ENCODE measurements around the gene ANKRD53.
A peak's percentile ranks its signal among the peaks of the same experiment; 100 is the strongest.

The ANKRD53 gene

DNA sequence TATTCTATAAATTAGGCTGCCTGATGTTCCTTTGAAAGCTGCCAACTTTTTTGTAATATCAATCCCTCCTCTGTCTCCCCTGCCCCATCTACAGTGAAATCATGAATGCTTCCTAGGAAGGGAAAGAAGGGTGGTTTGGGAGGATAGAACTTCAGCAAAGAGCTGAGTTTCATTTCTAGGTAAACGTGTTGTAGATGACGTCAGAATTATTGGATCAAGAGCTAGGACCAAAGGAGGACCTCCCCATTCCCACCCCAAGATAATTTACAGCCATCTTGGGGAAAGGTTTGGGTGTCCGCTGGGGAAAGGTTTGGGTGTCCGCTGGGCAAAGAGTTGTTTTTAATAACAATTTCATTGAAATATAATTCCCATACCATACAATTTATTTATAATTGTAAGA lies 11.2 kb upstream of the ANKRD53 start:
- no peak for DNase-seq

DNA sequence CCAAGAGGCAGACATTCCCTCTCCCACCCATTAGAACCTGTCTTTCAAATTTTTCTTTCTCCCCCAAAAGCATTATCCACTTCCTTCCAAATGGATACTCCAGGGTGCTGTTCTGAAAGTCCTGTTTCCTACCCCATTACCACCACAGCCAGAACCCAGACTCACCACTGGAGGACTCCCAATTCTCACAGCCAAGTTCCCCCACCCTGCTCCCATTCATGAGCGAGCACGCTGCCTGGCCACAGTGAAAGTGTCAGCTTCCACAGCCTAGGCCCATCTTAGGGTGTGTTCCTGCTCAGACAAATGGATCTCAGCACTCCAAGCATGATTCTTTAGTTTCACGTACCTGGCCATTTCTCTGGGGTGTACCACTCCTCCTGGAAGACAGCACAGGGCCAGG lies 3.8 kb upstream of the ANKRD53 start:
- DNase-seq, result no peak

DNA sequence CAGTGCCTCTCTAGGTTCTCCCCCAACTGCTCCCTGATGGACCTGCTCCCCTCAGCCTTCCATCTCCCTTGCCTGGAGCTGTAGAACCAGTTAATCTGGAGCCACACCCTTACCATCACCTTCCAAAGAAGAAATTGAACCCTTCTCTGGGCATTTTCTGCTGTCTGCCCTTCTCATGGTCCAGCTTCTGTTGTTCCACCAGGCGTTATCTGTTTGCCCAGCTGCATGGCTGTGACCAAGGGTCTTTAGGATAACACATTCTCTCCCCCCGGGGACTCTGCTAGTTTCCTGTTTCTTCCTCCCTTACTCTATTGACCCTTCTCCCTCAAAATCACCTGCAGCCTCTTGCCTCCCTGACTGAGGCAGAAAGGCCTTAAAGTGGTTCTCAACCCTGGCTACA lies 3.2 kb upstream of the ANKRD53 start:
- no peak for DNase-seq

DNA sequence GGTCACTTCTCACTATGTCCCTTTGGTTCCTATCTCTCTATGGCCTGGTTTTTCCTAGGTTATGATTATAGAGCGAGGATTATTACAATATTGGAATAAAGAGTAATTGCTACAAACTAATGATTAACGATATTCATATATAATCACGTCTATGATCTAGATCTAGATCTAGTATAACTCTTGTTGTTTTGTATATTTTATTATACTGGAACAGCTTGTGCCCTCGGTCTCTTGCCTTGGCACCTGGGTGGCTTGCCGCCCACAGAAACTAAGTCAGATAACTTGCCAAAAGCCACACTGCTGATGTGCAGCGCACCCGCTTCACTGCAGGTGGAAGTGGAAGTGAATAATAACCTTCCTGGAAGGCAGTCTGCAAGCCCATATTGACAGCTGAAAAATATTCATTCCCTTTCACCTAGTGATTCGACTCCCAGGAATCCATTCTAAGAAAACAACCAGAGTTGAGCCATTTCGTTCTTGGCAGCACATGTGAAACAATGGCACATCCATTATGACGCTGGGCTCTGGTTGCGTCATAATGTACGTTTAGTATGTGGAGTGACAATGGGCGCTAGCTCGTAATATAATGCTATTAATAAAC lies 725 bp upstream of the ANKRD53 start:
- peak; percentile 24 for DNase-seq

DNA sequence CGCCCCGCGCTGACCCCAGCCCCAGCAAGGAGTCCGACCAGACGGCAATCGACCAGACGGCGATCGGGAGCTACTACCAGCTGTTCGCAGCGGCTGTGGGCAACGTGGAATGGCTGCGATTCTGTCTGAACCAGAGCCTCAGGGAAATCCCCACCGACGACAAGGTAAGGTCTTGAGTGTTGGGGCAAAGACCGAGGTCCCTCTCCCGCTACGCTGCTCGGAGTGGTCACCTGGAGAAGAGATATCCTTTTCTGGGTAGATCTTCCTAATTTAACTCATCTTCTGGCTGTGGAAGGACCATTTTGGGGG lies 704 bp downstream of the ANKRD53 start:
- DNase-seq, result no peak

DNA sequence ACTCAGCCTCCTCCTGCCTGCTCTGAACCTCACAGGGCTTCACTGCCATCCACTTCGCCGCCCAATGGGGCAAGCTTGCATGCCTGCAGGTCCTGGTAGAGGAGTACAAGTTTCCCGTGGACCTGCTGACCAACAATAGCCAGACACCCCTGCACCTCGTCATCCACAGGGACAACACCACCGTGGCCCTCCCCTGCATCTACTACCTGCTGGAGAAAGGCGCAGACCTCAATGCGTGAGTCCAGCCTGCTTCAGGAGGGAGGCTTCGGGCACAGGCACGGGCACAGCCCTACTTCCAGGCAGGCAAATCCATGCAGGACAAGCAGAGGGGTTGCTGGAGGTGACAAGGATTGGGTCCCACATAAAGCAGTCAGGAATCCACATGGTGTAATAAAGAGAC lies 1.2 kb downstream of the ANKRD53 start:
- no peak for DNase-seq

DNA sequence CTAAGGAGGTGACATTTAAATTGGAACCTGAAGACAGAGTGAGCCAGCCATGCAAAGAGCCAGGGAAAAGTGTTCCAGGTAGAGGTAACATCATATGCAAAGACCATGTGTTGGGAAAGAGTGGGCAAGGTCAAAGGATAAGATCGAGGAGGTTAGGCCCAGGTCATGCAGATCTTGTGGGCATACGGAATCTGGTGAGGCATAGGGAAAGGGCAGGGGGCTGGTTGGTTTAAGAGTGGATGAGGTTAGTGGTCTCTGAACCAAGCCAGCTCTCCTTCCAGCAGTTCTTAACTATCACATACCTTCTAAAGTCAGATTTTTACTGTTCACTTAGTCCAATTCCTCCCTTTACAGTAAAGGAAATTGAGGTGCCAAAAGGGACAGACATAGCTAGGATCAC lies 3.0 kb downstream of the ANKRD53 start:
- DNase-seq, result no peak

DNA sequence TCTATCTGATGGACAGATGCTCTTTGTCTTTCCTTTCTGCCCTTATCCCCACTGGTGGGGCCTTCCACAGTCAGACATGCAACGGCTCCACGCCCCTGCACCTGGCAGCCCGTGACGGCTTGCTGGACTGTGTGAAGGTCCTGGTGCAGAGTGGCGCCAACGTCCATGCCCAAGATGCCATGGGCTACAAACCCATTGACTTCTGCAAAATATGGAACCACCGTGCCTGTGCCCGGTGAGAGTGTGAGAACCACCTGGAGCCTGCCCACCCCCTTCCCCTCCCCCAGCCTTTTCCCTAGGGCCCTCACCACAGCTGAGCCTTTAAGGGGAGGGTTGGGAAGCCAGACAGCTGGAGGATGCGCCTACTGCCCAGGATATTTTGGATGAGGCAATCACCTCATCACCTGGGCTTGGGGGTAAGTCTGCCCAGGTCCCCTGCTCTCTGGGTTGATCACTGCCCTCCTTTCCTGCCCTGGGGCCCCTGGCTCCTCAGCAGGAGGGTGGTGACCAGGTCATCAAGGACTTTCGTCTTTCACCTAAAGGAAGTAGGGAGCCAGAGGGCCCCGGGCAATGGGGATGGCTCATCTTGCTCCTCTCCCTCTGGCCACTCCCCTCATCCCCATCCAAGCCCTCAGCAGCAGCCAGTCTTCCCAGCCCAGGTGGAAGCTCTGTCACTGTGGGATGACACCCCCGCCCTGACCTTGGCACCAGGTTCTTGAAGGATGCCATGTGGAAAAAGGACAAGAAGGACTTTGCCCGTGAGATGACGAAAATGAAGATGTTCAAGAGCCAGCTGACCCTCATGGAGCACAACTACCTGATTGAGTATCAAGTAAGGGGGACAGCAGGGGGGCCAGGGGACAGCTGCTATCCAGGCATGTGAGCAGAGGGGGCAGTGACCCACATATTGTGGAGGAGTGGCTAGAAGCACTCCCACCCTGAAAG lies 3.7 kb downstream of the ANKRD53 start:
- no peak for DNase-seq

DNA sequence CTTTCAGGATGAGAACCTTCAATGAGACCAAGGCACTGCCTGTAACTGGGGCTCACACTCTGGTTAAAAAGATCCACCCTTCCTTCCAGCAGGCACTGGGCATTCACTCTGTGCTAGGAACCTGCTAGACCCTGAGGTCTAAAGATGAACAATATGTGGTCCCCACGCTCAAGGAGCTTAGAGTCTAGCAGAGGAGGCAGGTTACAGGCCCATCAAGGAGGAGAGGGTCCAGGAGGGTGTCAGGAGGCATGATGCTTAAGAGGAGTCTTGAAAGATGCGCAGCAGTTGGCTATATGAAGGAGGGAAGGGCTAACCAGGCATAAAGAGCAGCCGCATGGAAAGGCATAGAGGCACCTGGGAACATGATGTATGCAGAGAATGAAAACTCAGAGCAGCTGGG lies 4.5 kb downstream of the ANKRD53 start:
- no peak for DNase-seq

DNA sequence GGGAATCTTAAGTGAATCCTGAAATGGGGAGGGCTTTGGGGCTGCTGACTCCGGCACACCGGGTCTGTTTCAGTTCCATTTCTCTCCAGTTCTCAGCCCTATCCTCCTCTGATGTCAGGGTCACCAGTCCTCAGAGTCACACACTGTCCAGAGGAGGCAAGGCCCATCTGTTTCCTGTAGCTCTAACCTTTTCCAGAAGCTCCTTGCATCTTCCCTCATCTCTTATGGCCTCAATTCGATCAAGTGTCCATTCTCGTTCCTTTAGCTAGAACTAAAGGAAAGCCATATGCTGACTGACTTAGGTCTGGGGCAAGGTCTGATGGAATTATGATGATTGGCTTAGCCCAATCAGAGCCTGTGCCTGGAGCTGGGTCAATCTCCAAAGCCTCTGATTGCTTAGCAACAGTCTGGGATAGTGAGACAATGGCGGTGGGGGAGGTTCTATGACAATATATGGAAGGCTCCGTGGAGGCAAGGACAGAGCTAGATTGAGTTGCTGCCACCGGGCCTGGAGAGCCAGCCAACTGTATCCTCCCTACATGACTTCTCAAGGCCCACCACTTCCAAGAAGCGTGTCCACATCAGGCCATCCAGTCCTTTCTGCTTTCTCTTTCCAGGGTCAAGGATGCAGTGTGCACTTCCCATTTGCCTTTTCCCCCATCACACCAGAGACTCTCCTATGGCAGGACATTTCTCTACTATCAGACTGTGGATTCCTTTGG lies 5.2 kb downstream of the ANKRD53 start:
- no peak for DNase-seq

DNA sequence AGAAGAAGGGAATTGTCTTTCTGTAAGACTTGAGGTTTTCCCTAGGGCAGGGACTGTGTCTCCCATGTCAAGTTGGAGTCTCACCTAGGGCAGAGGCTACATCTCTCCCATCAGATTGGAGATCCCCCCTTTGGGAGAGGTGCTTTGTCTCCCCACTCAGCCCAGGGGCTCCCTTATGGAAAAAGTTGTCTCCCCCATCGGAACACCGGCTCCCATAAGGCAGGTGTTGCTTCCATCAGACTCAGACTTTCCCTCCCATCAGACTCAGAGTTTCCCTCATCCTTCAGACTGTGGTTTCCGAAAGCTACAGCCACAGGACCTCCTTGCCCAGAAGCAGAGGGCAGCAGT lies 5.8 kb downstream of the ANKRD53 start:
- DNase-seq, result no peak

DNA sequence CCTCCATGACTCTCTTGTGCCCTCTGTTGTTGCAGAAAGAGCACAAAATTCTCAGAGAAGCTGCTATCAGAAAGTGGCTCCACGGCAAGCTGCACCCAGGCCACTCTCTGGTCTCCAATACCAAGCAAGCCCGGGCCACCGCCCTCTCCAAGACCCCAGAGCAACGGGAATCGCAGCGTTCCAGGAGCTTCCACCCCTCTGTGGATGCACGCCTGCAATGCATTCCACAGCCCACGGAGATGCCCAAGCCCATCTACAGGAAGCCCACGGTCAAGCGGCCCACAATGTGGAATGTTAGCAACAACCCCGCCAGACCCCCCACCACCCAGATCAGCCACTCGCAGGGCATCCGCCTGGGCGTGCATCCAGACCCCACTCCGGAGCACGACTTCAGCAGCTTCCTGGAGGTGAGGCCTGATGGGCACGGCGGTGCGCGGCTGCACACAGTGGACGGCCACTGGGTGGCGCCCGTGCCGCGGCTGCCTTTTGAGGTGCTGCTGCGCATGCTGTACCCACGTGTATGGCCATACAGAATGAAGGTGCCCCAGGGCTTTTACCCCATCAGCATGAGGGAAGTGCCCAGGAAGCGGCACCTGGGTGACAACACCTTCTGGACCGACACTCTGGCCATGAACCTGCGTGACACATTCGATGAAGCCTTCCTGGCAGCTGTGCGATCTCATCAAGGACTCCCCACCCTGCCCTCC lies 6.3 kb downstream of the ANKRD53 start:
- peak; percentile 84 for DNase-seq

DNA sequence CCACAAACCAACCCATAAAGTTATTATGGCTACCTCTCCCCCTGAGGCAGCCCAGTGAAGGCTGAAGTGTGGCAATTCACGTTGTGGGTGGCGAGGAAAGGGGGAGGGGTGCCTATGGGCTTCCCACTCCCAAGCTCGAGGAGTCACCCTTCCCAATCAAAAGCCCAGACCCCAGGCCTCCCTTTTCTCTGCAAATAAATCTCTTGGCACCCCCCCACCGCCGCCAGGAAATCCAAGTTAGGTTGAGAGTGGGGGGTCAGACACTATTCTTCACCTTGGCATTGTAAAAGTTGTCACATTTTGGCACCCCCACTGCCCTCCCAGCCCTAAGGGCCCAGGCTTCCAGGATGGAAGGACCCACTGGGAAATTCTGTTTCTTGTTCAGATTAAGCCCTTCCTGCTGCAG lies 6.9 kb downstream of the ANKRD53 start:
- no peak for DNase-seq

DNA sequence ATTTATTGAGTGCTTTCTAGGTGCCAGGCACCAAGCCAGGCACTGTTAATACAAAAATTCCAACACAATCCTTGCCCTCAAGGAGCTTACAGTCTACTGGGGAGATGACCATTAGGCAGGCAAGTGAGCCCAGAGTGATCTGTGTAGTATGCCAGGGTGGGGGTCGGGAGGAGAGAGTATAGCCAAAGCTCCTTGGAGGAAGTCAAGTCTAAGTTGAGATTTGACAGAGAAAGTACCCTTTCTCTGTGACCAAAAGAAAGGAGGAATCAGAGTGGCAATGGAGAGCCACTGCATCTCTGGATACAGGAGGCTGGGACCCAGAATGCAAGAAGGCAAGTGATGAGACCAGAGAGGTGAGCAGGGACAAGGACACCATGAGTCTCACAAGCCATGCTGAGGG lies 7.5 kb downstream of the ANKRD53 start:
- no peak for DNase-seq

DNA sequence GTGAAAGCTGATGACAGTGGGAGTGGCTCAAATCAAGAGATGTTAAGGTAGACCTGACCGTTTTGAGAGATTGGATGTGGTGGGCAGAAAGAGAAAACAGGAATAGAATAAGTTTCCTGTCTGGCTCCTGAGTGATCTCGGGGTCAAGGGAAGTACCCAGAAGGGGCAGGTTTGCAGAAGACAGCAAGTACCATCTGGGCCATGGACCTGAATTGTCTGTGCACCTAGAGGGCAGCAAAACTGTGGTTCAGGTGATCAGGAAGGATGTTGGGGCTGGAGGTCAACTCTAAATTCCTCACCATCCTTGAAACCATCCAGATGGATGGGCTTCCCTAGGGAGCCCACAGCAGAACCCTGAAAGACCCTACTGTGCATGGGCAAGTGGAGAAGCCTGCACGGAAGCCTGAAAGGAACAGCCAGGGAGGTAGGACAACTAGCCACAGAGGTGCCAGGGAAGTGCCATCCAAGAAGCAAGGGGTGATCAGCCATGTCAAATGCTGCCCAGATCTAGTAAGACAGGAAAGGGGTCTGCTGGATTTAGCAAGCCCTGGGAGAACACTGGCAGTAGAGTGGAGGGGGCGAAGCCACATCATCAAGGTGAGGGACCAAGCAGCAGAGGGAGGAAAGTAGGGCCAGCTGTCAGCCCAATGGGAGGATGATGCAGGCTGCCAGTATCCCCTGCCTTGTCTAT lies 8.2 kb downstream of the ANKRD53 start:
- DNase-seq, result no peak

DNA sequence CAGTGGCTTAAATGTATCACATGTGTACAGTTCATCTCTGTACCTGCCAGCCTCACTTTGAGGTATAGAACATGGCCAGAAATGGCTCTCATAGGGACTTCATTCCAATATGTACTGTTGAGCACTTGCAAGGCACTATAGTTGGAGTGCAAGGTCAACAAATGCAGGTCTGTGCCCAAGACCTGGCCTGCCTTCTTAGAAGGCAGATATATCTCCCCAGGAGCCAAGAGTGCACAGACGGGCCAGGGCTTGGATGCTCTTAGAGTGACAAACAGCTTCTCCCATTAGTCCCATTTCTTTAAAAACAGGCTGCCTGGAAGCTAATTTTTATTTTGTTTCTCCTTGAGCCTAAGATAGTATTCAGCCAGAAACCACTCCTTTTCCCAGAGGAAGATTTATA lies 9.0 kb downstream of the ANKRD53 start:
- DNase-seq, result no peak

DNA sequence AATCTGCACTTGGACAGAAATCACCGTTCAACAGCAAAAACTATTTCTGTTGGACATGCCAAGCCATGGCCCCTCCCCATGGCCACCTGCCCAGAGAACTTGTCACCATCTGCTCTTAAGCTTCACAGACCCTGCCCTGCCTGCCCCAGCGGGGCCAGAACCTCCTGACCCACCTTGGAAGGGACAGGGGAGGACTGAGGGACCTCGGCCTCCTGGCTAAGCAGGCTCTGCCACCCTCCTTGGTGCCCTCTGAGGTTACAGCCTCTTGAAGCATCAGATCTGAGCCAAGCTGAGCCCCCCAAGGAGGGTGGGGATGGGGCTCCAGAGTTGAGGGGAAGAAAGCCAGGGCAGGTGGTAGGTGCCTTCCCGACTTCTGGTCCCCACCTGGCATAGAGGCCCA lies 9.7 kb downstream of the ANKRD53 start:
- DNase-seq, result no peak

DNA sequence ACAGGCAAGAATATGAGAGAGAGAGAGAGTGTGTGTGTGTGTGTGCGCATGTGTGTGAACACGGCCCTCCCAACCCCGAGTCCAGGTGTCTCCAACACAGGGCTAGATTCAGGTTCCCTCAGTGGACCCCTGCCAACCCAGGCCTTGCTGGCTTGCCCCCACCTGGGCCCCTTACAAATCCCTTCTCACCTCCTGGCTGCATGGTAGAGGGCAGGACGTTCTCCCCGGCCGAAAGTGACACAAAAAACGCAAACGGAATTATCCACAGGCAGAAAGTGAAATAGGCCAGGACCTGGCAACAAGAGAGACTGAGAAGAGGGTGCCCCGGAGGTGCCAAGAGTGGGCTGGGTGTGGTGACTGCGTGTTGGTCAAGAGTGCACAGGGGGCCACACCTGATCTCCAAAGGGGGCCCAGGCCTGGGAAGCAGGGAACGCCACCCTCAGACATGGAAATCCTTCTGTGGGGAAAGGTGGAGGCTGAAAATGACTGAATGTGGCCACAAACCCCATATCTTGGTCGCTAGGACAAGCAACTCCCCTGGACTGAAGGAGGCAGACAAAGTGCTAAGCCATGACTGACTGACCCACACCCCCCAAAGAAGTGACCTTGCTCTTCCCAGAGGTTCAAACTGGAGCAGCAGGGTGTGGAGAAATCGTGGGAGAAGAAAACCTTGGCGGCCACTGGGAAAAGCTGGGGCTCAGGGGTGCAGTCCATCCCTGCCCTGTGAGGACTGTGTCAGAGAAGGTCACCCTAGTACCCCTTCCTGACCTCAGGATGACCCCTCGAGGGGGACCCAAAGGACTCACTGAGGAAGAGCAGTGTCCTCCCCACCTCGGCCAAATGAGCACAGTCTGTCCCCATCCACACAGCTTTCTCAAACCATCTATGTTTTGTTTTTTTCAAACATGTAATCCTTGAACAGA lies 10.6 kb downstream of the ANKRD53 start:
- no peak for DNase-seq

DNA sequence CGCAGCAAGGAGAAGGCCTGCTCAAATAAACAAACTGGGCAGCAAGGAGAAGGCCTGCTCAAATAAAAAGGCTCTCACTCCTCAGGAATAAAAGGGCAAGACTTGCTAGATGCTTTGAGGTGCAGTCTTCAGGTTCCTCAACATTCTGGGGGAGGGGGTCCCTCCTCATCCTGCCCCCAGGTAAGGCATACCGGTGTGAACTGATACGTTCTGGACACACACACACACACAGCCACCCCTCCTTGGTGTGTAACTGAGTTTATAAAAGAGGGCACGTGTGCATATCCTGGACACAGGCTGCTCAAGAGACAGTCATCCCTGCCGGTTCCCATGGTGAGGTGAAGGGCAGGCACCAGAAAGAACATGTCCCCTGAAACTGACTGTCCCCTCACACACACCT lies 11.8 kb downstream of the ANKRD53 start:
- DNase-seq, result no peak

DNA sequence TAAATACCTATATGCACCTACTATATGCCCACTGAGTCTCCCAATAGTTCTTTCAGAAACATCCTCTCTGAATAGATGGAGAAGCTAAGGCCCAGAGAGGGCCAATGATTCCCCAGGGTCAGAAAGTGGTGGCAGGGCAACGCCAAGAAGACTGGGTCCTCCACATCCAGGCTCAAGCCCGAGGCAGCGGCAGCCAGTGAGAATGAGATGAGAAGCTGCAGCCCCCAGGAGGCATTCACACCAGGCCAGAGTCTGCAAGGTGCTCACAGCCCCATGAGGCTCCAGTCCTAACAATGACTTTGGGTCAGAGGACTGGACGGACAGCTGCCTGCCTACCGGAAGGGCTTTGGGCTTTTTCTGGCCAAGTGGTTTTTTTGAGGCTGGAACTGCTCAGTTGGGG lies 12.7 kb downstream of the ANKRD53 start:
- no peak for DNase-seq

DNA sequence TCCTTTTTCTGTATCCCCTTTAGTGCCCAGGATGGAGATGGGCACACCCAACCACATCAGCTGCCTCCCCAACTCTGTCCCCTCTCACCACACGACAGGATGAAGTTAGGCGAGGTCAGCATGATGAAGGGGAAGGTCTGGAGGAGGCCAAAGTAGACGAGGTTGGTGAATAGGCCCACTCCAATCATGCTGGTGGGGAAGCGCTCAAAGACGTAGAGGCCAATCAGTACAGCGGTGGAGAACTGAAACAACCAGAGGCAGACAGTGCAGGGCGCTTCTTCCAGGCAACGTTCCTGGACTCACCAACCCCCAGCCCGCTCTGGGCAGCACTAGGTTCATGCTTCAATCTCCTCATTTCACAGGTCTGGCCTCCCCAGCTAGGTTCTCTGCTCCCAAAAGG lies 13.3 kb downstream of the ANKRD53 start:
- DNase-seq, result no peak

Data from CD4-positive, alpha-beta T cell treated with Interleukin-12 subunit alpha and Interleukin-12 subunit beta, for 1 hour (primary cell).